Neural cell (in vitro differentiated cells): ENCODE data around the gene ZDHHC5. TPM values are rescaled to one million over a fixed set of nuclear protein-coding genes. Genes with fewer than 3 reads are reported as not detected.

Experiments used
- H2AFZ ChIP-seq: fragments of 200-600, 300-800 bp; sonication (generic), shearing (Covaris generic); 2 replicates; pipeline ENCODE4 v1.6.0; 2014; ENCODE audit warnings: low read depth, mild to moderate bottlenecking, antibody characterized with exemption, low read length, moderate library complexity
- H3F3A ChIP-seq: fragments of 200-600 bp; shearing (Covaris generic); 2 replicates; pipeline ENCODE4 v1.6.1; 2016; ENCODE audit warnings: mild to moderate bottlenecking, moderate library complexity, mixed read lengths, antibody characterized with exemption, low read length; ENCODE audit not compliant: insufficient read depth, poor library complexity, severe bottlenecking
- H3K27ac ChIP-seq: fragments of 200-600, 300-800 bp; sonication (generic), shearing (Covaris generic); 2 replicates; pipeline ENCODE4 v1.5.1; 2014; ENCODE audit warnings: mild to moderate bottlenecking, low read length, moderate library complexity
- H3K27me3 ChIP-seq: fragments of 300-800, 200-600 bp; sonication (generic), shearing (Covaris generic); 2 replicates; pipeline ENCODE4 v1.6.0; 2014; ENCODE audit warnings: mild to moderate bottlenecking, low read depth, low read length, moderate library complexity; ENCODE audit not compliant: insufficient read depth
- H3K36me3 ChIP-seq: fragments of 300-800, 200-600 bp; sonication (generic), shearing (Covaris generic); 2 replicates; pipeline ENCODE4 v1.5.1; 2014; ENCODE audit warnings: mild to moderate bottlenecking, antibody characterized with exemption, low read length, moderate library complexity; ENCODE audit not compliant: insufficient read depth
- H3K4me2 ChIP-seq: fragments of 300-800, 200-600 bp; sonication (generic), shearing (Covaris generic); 2 replicates; pipeline ENCODE4 v1.6.0; 2014; ENCODE audit warnings: mild to moderate bottlenecking, low read length
- H3K4me3 ChIP-seq: fragments of 300-800, 200-600 bp; sonication (generic), shearing (Covaris generic); 2 replicates; pipeline ENCODE4 v1.5.1; 2014; ENCODE audit warnings: mild to moderate bottlenecking, low read length, moderate library complexity
- H3K79me2 ChIP-seq: fragments of 200-600 bp; shearing (Covaris generic); replicated peaks from 2 replicates; pipeline ENCODE4 v1.6.0; 2014; ENCODE audit warnings: mild to moderate bottlenecking, low read length, moderate library complexity; ENCODE audit not compliant: insufficient read depth
- H3K9ac ChIP-seq: fragments of 300-800, 200-600 bp; sonication (generic), shearing (Covaris generic); 2 replicates; pipeline ENCODE4 v1.6.1; 2016; ENCODE audit warnings: mild to moderate bottlenecking, low read length, mixed read lengths
- H3K9me2 ChIP-seq: fragments of 200-600 bp; shearing (Covaris generic); 2 replicates; pipeline ENCODE4 v1.6.1; 2016; ENCODE audit warnings: mild to moderate bottlenecking, low read length, mixed read lengths; ENCODE audit not compliant: insufficient read depth
- H3K9me3 ChIP-seq: fragments of 200-600, 300-800 bp; sonication (generic), shearing (Covaris generic); 2 replicates; pipeline ENCODE4 v1.6.1; 2016; ENCODE audit warnings: mild to moderate bottlenecking, mixed run types, low read length, moderate library complexity, mixed read lengths
- H4K20me1 ChIP-seq: fragments of 200-600 bp; shearing (Covaris generic); 2 replicates; pipeline ENCODE4 v1.6.1; 2016; ENCODE audit warnings: mild to moderate bottlenecking, mixed run types; ENCODE audit not compliant: insufficient read depth
- CTCF ChIP-seq: fragments of 450-650 bp; IDR thresholded peaks from 2 replicates; pipeline ENCODE4 v1.5.1; 2014; ENCODE audit warnings: antibody characterized with exemption, mild to moderate bottlenecking, moderate library complexity; ENCODE audit not compliant: poor library complexity, severe bottlenecking
- EP300 ChIP-seq: fragments of 450-650 bp; conservative IDR thresholded peaks from 2 replicates; pipeline ENCODE4 v1.6.1; 2014; ENCODE audit warnings: antibody characterized with exemption, mild to moderate bottlenecking, moderate library complexity; ENCODE audit not compliant: poor library complexity, severe bottlenecking
- EZH2 ChIP-seq: fragments of 200-600, 300-800 bp; shearing (Covaris generic), sonication (generic); IDR thresholded peaks from 2 replicates; pipeline ENCODE4 v1.6.1; 2014; ENCODE audit warnings: antibody characterized with exemption, low read length, borderline replicate concordance, mild to moderate bottlenecking; ENCODE audit not compliant: insufficient read depth, poor library complexity, severe bottlenecking
- MXI1 ChIP-seq: fragments of 450-650 bp; conservative IDR thresholded peaks from 2 replicates; pipeline ENCODE4 v1.6.1; 2014; ENCODE audit warnings: antibody characterized with exemption, mild to moderate bottlenecking; ENCODE audit not compliant: poor library complexity, severe bottlenecking
- POLR2AphosphoS5 ChIP-seq: IDR thresholded peaks from 2 replicates; pipeline ENCODE4 v1.6.1; 2012
- RAD21 ChIP-seq: fragments of 450-650 bp; conservative IDR thresholded peaks from 2 replicates; pipeline ENCODE4 v1.6.1; 2014; ENCODE audit warnings: antibody characterized with exemption, mild to moderate bottlenecking, moderate library complexity
- REST ChIP-seq: IDR thresholded peaks from 2 replicates; pipeline ENCODE4 v1.6.1; 2012; ENCODE audit warnings: borderline replicate concordance
- SMC3 ChIP-seq: fragments of 450-650 bp; conservative IDR thresholded peaks from 2 replicates; pipeline ENCODE4 v1.6.1; 2014; ENCODE audit warnings: antibody characterized with exemption, mild to moderate bottlenecking, moderate library complexity; ENCODE audit not compliant: poor library complexity
- TAF1 ChIP-seq: IDR thresholded peaks from 2 replicates; pipeline ENCODE4 v1.6.1; 2012; ENCODE audit warnings: low read depth
- polyA plus RNA-seq: library from polyadenylated mRNA; depleted of rRNA; stranded (reverse); fragments of >200 nt; gene quantifications from 2 replicates; pipeline ENCODE4 v1.2.3, GENCODE V29; 2014

ZDHHC5 gene
- polyA plus RNA-seq, 1 donor from 2014 or later: 15.8 TPM

DNA sequence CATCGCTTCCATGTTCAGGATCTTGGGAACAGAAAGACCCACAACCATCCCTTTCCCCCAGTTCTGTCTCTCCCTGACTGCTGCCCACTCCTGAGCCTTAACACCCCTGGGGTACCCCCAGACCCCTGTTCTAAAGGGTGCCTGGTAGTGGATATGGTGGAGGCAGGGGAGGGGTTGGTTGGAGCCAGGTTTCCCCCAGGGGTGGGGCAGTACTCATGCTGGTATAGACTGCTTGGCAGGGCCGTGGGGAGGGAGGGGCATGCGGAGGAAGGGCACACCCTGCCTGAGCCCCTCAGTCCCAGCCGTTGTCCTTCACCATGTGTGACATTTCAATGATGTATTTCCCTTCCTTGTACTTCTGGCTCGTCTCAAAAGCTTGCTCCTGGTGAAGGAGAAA, 22.2 kb upstream of the ZDHHC5 start:
- Histone ChIP-seq H3K4me2 (no peak overlapping the region), H3K9me2 (no peaks in the 10 kb centered on the region), H3K9me3 (no peaks in the 10 kb centered on the region), H3K79me2 (peaks cover 20% of the 10 kb centered on the region), H2AFZ (no peak overlapping the region), H3K27me3 (no peaks in the 10 kb centered on the region), H3K36me3 (no peaks in the 10 kb centered on the region), H3F3A (no peaks in the 10 kb centered on the region), H3K27ac (no peak overlapping the region), H4K20me1 (no peaks in the 10 kb centered on the region), H3K9ac (no peak overlapping the region), H3K4me3 (no peak overlapping the region)
- TF ChIP-seq POLR2AphosphoS5 (no peak), EP300 (no peak), TAF1 (no peak), CTCF (no peak), MXI1 (no peak), REST (no peak), RAD21 (no peak)

DNA sequence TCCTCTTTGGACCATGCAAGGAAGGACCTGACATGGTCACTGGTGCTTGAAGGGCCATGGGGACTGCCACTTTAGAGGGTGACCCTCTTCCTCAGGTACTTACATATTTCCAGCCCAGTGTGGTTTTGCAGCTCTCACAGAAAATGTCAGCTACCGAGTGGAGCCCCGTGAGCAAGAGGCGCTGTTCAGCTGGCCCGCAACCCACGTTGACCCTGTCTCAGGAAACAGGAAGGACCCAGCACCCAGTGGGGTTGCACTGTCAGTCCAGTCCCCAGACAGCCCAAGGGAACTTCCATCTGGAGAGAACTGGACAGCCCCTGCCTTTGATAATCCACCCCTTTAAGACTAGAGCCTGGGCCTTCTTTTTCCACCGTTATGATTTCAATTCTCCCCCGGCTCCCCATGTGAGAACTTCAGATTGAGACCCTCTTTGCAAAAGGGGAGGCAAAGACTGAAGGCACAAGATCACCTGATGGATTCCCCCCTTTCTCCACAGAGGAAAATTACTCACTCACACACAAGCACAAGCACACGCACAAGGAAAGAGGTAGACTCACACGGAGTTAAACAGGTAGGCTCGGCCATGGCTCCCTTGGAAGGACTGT, 21.6 kb upstream of the ZDHHC5 start:
- no peaks in the 10 kb centered on the region for H3F3A ChIP-seq
- H3K79me2 ChIP-seq: peaks cover 15% of the 10 kb centered on the region
- no peaks in the 10 kb centered on the region for H3K9me3 ChIP-seq
- no peak overlapping the region for H2AFZ ChIP-seq
- TF ChIP-seq TAF1 (no peak), EP300 (no peak), POLR2AphosphoS5 (no peak), RAD21 (no peak), MXI1 (no peak), EZH2 (no peak), SMC3 (no peak)
- peak overlapping the region; percentile 76 for H3K4me3 ChIP-seq
- H3K9me2 ChIP-seq: no peaks in the 10 kb centered on the region
- H3K36me3 ChIP-seq: no peaks in the 10 kb centered on the region
- H3K4me2 ChIP-seq: peak overlapping the region; percentile 29
- H3K27me3 ChIP-seq: no peaks in the 10 kb centered on the region
- H3K9ac ChIP-seq: peak overlapping the region; percentile 97
- no peak overlapping the region for H3K27ac ChIP-seq
- H4K20me1 ChIP-seq: no peaks in the 10 kb centered on the region
